HepG2 (cell line): Measurements from ENCODE around the gene SNIP1. TPM values are rescaled to one million over a fixed set of nuclear protein-coding genes. Genes with fewer than 3 reads are reported as not detected.
A peak's percentile ranks its signal among the peaks of the same experiment; 100 is the strongest.

Source experiments
- AFF4 ChIP-seq: sonication (generic); formaldehyde crosslinking; IDR thresholded peaks from 2 replicates; pipeline ENCODE4 v1.4.0; 2020; ENCODE audit warnings: missing genetic modification reagents
- FOXA1 ChIP-seq, 2 experiments: fragments of 450-650 bp in 1 of 2; sonication (generic) in 1 of 2; formaldehyde crosslinking in 1 of 2; IDR thresholded peaks; 2 replicates each; pipeline versions ENCODE4 v1.4.0 to v1.6.1; 2016 to 2020; ENCODE audit warnings: missing genetic modification reagents in 1 of 2
- HIVEP1 ChIP-seq: sonication (generic); formaldehyde crosslinking; IDR thresholded peaks from 2 replicates; pipeline ENCODE4 v1.4.0; 2020; ENCODE audit warnings: mild to moderate bottlenecking, missing genetic modification reagents
- JARID2 ChIP-seq: sonication (generic); formaldehyde crosslinking; IDR thresholded peaks from 2 replicates; pipeline ENCODE4 v1.8.1; 2023; ENCODE audit warnings: missing genetic modification reagents, inconsistent platforms; ENCODE audit not compliant: insufficient replicate concordance
- JUND ChIP-seq: sonication (generic); formaldehyde crosslinking; IDR thresholded peaks from 2 replicates; pipeline ENCODE4 v1.8.0; 2022; ENCODE audit warnings: mild to moderate bottlenecking, missing genetic modification reagents
- KLF6 ChIP-seq: IDR thresholded peaks from 2 replicates; pipeline ENCODE4 v1.8.0; 2016; ENCODE audit warnings: missing biosample characterization, missing genetic modification reagents
- PAWR ChIP-seq: sonication (generic); formaldehyde crosslinking; IDR thresholded peaks from 2 replicates; pipeline ENCODE4 v1.4.0; 2020; ENCODE audit warnings: missing genetic modification reagents, mild to moderate bottlenecking, borderline replicate concordance
- PBX2 ChIP-seq: IDR thresholded peaks from 2 replicates; pipeline ENCODE4 v1.6.1; 2016; ENCODE audit warnings: control low read depth
- RARA ChIP-seq: IDR thresholded peaks from 2 replicates; pipeline ENCODE4 v1.6.1; 2016; ENCODE audit warnings: missing genetic modification reagents, missing compliant biosample characterization
- REPIN1 ChIP-seq: sonication (generic); formaldehyde crosslinking; IDR thresholded peaks from 2 replicates; pipeline ENCODE4 v1.8.0; 2022; ENCODE audit warnings: missing genetic modification reagents, low read depth, mild to moderate bottlenecking, borderline replicate concordance
- SETDB1 ChIP-seq: sonication (generic); formaldehyde crosslinking; IDR thresholded peaks from 2 replicates; pipeline ENCODE4 v1.5.1; 2020; ENCODE audit warnings: missing genetic modification reagents, mild to moderate bottlenecking, borderline replicate concordance
- SIN3A ChIP-seq: IDR thresholded peaks from 2 replicates; pipeline ENCODE4 v1.6.1; 2011; ENCODE audit warnings: low read depth, mild to moderate bottlenecking, control low read depth, low read length, borderline replicate concordance
- SRSF9 ChIP-seq: fragments of 200-400 bp; formaldehyde crosslinking; IDR thresholded peaks from 2 replicates; pipeline ENCODE4 v1.6.1; 2018; ENCODE audit warnings: borderline replicate concordance, mild to moderate bottlenecking, low read depth, low read length; ENCODE audit not compliant: insufficient read depth, poor library complexity, severe bottlenecking
- TEAD2 ChIP-seq: sonication (generic); formaldehyde crosslinking; IDR thresholded peaks from 2 replicates; pipeline ENCODE4 v1.9.0; 2021; ENCODE audit warnings: missing genetic modification reagents
- ZFP1 ChIP-seq: IDR thresholded peaks from 2 replicates; pipeline ENCODE4 v1.6.1; 2016
- ZFP62 ChIP-seq: sonication (generic); formaldehyde crosslinking; IDR thresholded peaks from 2 replicates; pipeline ENCODE4 v1.4.0; 2020; ENCODE audit warnings: missing genetic modification reagents
- ZNF326 ChIP-seq: sonication (generic); formaldehyde crosslinking; IDR thresholded peaks from 2 replicates; pipeline ENCODE4 v1.4.0; 2020; ENCODE audit warnings: missing genetic modification reagents, borderline replicate concordance
- ZNF558 ChIP-seq: sonication (generic); formaldehyde crosslinking; IDR thresholded peaks from 2 replicates; pipeline ENCODE4 v1.9.0; 2022; ENCODE audit warnings: mild to moderate bottlenecking, missing genetic modification reagents, borderline replicate concordance
- ZNF570 ChIP-seq: sonication (generic); formaldehyde crosslinking; IDR thresholded peaks from 2 replicates; pipeline ENCODE4 v1.4.0; 2020; ENCODE audit warnings: mild to moderate bottlenecking, missing genetic modification reagents, borderline replicate concordance
- ZNF850 ChIP-seq: sonication (generic); formaldehyde crosslinking; conservative IDR thresholded peaks from 2 replicates; pipeline ENCODE4 v1.9.0; 2021; ENCODE audit warnings: mild to moderate bottlenecking, missing genetic modification reagents
- polyA plus RNA-seq, 8 experiments: library from polyadenylated mRNA; depleted of rRNA in 3 of 8; stranded (reverse) in 7 of 8; unstranded in 1 of 8; fragments of >200 nt; fragmentation: Illumina TruSeq in 4 of 8; extraction: Trizol in 4 of 8; gene quantifications; 2 replicates each; pipeline versions ENCODE4 v1.2.1 to v1.2.3, GENCODE V29; 2011 to 2016; ENCODE audit warnings: low read depth in 4 of 8, missing spikeins in 1 of 8, mixed read lengths in 1 of 8; ENCODE audit not compliant: insufficient read depth in 1 of 8
- total RNA-seq, 5 experiments: library from RNA; depleted of rRNA; stranded (reverse); fragments of >200 nt; fragmentation: Illumina TruSeq; extraction: Trizol; gene quantifications; 2 replicates each; pipeline ENCODE4 v1.2.3, GENCODE V29; 2016; ENCODE audit warnings: low read depth in 1 of 5
- TF ChIP-seq, protein P1 (sequence below): sonication (generic); formaldehyde crosslinking; IDR thresholded peaks from 2 replicates; pipeline ENCODE4 v1.4.0; 2020; ENCODE audit warnings: mild to moderate bottlenecking, missing genetic modification reagents

The SNIP1 gene
- total and polyA plus RNA-seq, 2 of the 13 experiments (the other 11 are each of a cell fraction or from before 2014, with no cell fraction given) = 5.5 to 11.2 TPM

GRCh38 chr1:37553927-37554808 lies at the start of gene SNIP1 (continued):
- TF ChIP-seq AFF4 (CRISPR knock-in tag) (no peak), JUND (CRISPR knock-in tag) (peak; percentile 51; the same call in 1 of the 2 replicates), SETDB1 (no peak), SIN3A (peak; percentile 64; the same call in 1 of the 2 replicates), KLF6 (no peak; the same call in none of the 2 replicates), SRSF9 (no peak), ZFP1 (CRISPR knock-in tag) (no peak), PBX2 (CRISPR knock-in tag) (no peak), FOXA1 (IDR thresholded peaks at IDR 0.05) (no peak), FOXA1 (CRISPR knock-in tag; IDR thresholded peaks at IDR 0.05) (no peak), ZNF558 (CRISPR knock-in tag) (no peak), ZNF570 (CRISPR knock-in tag) (no peak), ZFP62 (no peak), REPIN1 (peak; percentile 53; the same call in 1 of the 2 replicates), TEAD2 (CRISPR knock-in tag) (0 out of 2 replicates have a peak, but pooled peaks have one; percentile 47), ZNF326 (no peak), PAWR (no peak), JARID2 (CRISPR knock-in tag) (no peak), ZNF850 (no peak), HIVEP1 (no peak), RARA (no peak)
- TF ChIP-seq, protein P1, sequence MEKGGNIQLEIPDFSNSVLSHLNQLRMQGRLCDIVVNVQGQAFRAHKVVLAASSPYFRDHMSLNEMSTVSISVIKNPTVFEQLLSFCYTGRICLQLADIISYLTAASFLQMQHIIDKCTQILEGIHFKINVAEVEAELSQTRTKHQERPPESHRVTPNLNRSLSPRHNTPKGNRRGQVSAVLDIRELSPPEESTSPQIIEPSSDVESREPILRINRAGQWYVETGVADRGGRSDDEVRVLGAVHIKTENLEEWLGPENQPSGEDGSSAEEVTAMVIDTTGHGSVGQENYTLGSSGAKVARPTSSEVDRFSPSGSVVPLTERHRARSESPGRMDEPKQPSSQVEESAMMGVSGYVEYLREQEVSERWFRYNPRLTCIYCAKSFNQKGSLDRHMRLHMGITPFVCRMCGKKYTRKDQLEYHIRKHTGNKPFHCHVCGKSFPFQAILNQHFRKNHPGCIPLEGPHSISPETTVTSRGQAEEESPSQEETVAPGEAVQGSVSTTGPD (CRISPR knock-in tag) = no peak
